H9 (cell line): ENCODE results near the gene NUFIP2. TPM values are rescaled to one million over a fixed set of nuclear protein-coding genes. Genes with fewer than 3 reads are reported as not detected.

Experiments used
- DNase-seq: peaks from one replicate; pipeline ENCODE4 v3.0.0-alpha.2; 2017
- H2AFZ ChIP-seq: one replicate; pipeline ENCODE4 v1.6.1; 2013; ENCODE audit warnings: mild to moderate bottlenecking, low read length, control low read depth, moderate library complexity
- H2AK5ac ChIP-seq: 2 replicates; pipeline ENCODE4 v1.6.1; 2013; ENCODE audit warnings: low read length, control low read depth, mixed read lengths; ENCODE audit not compliant: insufficient read length
- H2BK120ac ChIP-seq: one replicate; pipeline ENCODE4 v1.6.1; 2013; ENCODE audit warnings: low read depth, mild to moderate bottlenecking, low read length, control low read depth, inconsistent platforms; ENCODE audit not compliant: poor library complexity, severe bottlenecking
- H2BK12ac ChIP-seq: 2 replicates; pipeline ENCODE4 v1.6.1; 2013; ENCODE audit warnings: low read length, control low read depth, mixed read lengths, low read depth; ENCODE audit not compliant: insufficient read length
- H2BK15ac ChIP-seq: 2 replicates; pipeline ENCODE4 v1.6.1; 2013; ENCODE audit warnings: low read depth, low read length, control low read depth
- H2BK20ac ChIP-seq: one replicate; pipeline ENCODE4 v1.6.1; 2013; ENCODE audit warnings: low read depth, mild to moderate bottlenecking, low read length, control low read depth, inconsistent platforms; ENCODE audit not compliant: poor library complexity, severe bottlenecking
- H2BK5ac ChIP-seq: 2 replicates; pipeline ENCODE4 v1.6.1; 2013; ENCODE audit warnings: low read length, control low read depth, mixed read lengths; ENCODE audit not compliant: insufficient read length
- H3K14ac ChIP-seq: 2 replicates; pipeline ENCODE4 v1.6.1; 2013; ENCODE audit warnings: low read length, control low read depth; ENCODE audit not compliant: insufficient read depth
- H3K18ac ChIP-seq: 2 replicates; pipeline ENCODE4 v1.6.1; 2013; ENCODE audit warnings: low read depth, mild to moderate bottlenecking, mixed read lengths, low read length, control low read depth; ENCODE audit not compliant: insufficient read length
- H3K23ac ChIP-seq: 2 replicates; pipeline ENCODE4 v1.6.1; 2013; ENCODE audit warnings: low read length, control low read depth, mixed read lengths, low read depth; ENCODE audit not compliant: insufficient read length
- H3K23me2 ChIP-seq: 2 replicates; pipeline ENCODE4 v1.6.1; 2013; ENCODE audit warnings: low read depth, mild to moderate bottlenecking, mixed read lengths, low read length, control low read depth; ENCODE audit not compliant: insufficient read length, poor library complexity, severe bottlenecking
- H3K27ac ChIP-seq: 2 replicates; pipeline ENCODE4 v1.5.1; 2013; ENCODE audit warnings: low read length, control low read depth, mixed read lengths, low read depth; ENCODE audit not compliant: insufficient read length
- H3K27me3 ChIP-seq: 2 replicates; pipeline ENCODE4 v1.6.1; 2013; ENCODE audit warnings: low read length, control low read depth, inconsistent platforms; ENCODE audit not compliant: insufficient read depth
- H3K4ac ChIP-seq: 2 replicates; pipeline ENCODE4 v1.6.1; 2013; ENCODE audit warnings: low read depth, mild to moderate bottlenecking, control low read depth, inconsistent platforms, low read length, moderate library complexity
- H3K4me1 ChIP-seq: 2 replicates; pipeline ENCODE4 v1.6.1; 2013; ENCODE audit warnings: low read length, control low read depth, inconsistent platforms; ENCODE audit not compliant: insufficient read depth
- H3K4me2 ChIP-seq: 2 replicates; pipeline ENCODE4 v1.6.1; 2013; ENCODE audit warnings: low read length, control low read depth, mixed read lengths; ENCODE audit not compliant: insufficient read length, insufficient read depth
- H3K56ac ChIP-seq: 2 replicates; pipeline ENCODE4 v1.6.1; 2013; ENCODE audit warnings: low read depth, mild to moderate bottlenecking, mixed read lengths, low read length, control low read depth; ENCODE audit not compliant: insufficient read length
- H3K79me1 ChIP-seq: 2 replicates; pipeline ENCODE4 v1.6.1; 2013; ENCODE audit warnings: low read depth, mild to moderate bottlenecking, moderate library complexity, low read length, control low read depth, inconsistent platforms; ENCODE audit not compliant: insufficient read depth, poor library complexity, severe bottlenecking
- H3K79me2 ChIP-seq: 2 replicates; pipeline ENCODE4 v1.6.1; 2013; ENCODE audit warnings: low read length, control low read depth, inconsistent platforms; ENCODE audit not compliant: insufficient read depth
- H3K9ac ChIP-seq: 2 replicates; pipeline ENCODE4 v1.6.1; 2013; ENCODE audit warnings: low read length, control low read depth, mixed read lengths; ENCODE audit not compliant: insufficient read length; ENCODE audit errors: extremely low read depth
- H3K9me3 ChIP-seq: one replicate; pipeline ENCODE4 v1.6.1; 2013; ENCODE audit warnings: low read depth, low read length, inconsistent platforms; ENCODE audit not compliant: control insufficient read depth
- H3T11ph ChIP-seq: one replicate; pipeline ENCODE4 v1.6.1; 2013; ENCODE audit warnings: mild to moderate bottlenecking, low read length, control low read depth, inconsistent platforms
- H4K20me1 ChIP-seq: one replicate; pipeline ENCODE4 v1.6.1; 2013; ENCODE audit not compliant: control insufficient read depth, insufficient read length, insufficient read depth
- H4K5ac ChIP-seq: 2 replicates; pipeline ENCODE4 v1.6.1; 2013; ENCODE audit warnings: low read depth, mild to moderate bottlenecking, mixed read lengths, low read length, control low read depth; ENCODE audit not compliant: insufficient read length
- H4K8ac ChIP-seq: replicated peaks from 2 replicates; pipeline ENCODE4 v1.6.1; 2013; ENCODE audit warnings: low read length, control low read depth, mixed read lengths, low read depth; ENCODE audit not compliant: insufficient read length
- H4K91ac ChIP-seq: 2 replicates; pipeline ENCODE4 v1.6.1; 2013; ENCODE audit warnings: low read depth, mild to moderate bottlenecking, moderate library complexity, mixed read lengths, low read length, control low read depth; ENCODE audit not compliant: insufficient read length
- H3K27ac Mint-ChIP-seq, 3 experiments: 2 replicates in 2 of 3; 3 replicates in 1 of 3; pipeline ENCODE4 v1.8.0; 2020 to 2021; ENCODE audit warnings: mixed read lengths in 3 of 3, mild to moderate bottlenecking in 1 of 3, moderate library complexity in 1 of 3
- H3K27me3 Mint-ChIP-seq: 2 replicates; pipeline ENCODE4 v1.8.0; 2021; ENCODE audit warnings: low read depth, mild to moderate bottlenecking, moderate library complexity, mixed read lengths
- H3K36me3 Mint-ChIP-seq, 3 experiments: 2 replicates in 2 of 3; 3 replicates in 1 of 3; pipeline ENCODE4 v1.8.0; 2020 to 2021; ENCODE audit warnings: low read depth in 3 of 3, mixed read lengths in 3 of 3; ENCODE audit not compliant: insufficient read depth in 1 of 3
- H3K4me1 Mint-ChIP-seq, 2 experiments: 2 replicates each; pipeline ENCODE4 v1.8.0; 2020; ENCODE audit warnings: mixed read lengths in 2 of 2
- H3K4me3 Mint-ChIP-seq, 2 experiments: 2 replicates in 1 of 2; 3 replicates in 1 of 2; pipeline ENCODE4 v1.8.0; 2020 to 2021; ENCODE audit warnings: mild to moderate bottlenecking in 2 of 2, mixed read lengths in 2 of 2, moderate library complexity in 1 of 2
- H3K9me3 Mint-ChIP-seq, 2 experiments: 2 replicates in 1 of 2; 3 replicates in 1 of 2; pipeline ENCODE4 v1.8.0; 2020; ENCODE audit warnings: mild to moderate bottlenecking in 2 of 2, mixed read lengths in 2 of 2, moderate library complexity in 1 of 2
- CTCF ChIP-seq: fragments of 200-600 bp; sonication (generic); conservative IDR thresholded peaks from 3 replicates; pipeline ENCODE4 v1.8.0; 2021; ENCODE audit warnings: antibody characterized with exemption, mild to moderate bottlenecking
- WGBS: extraction: QIAGEN DNeasy Blood & Tissue Kit; methylation state at CpG from one replicate; pipeline ENCODE4 v1.1.7; 2013; ENCODE audit warnings: missing lambda C conversion rate, low lambda C conversion rate, mixed read lengths; ENCODE audit not compliant: insufficient read length; ENCODE audit errors: extremely low coverage; 5-methylcytosine and 5-hydroxymethylcytosine counted together
- total RNA-seq: library from RNA; stranded (reverse); gene quantifications from 2 replicates; pipeline ENCODE4 v1.2.1, GENCODE V29; 2021

The NUFIP2 gene
- total RNA-seq, 1 experiment from 2014 or later = 97.9 TPM

- TF ChIP-seq CTCF = no peak
- Histone ChIP-seq H4K20me1 (no peaks in the 10 kb centered on the region), H3K79me1 (no peaks in the 10 kb centered on the region), H4K91ac (no peak overlapping the region), H3K9ac (no peak overlapping the region), H3K23me2 (no peaks in the 10 kb centered on the region), H3K27ac (no peak overlapping the region), H2BK5ac (no peak overlapping the region), H2AFZ (no peak overlapping the region), H2AK5ac (no peak overlapping the region), H3K79me2 (peaks cover 76% of the 10 kb centered on the region), H3K23ac (no peak overlapping the region), H4K8ac (no peak overlapping the region), H2BK15ac (no peak overlapping the region), H3T11ph (no peak overlapping the region), H4K5ac (no peak overlapping the region), H3K4me2 (no peak overlapping the region), H3K4me1 (no peaks in the 10 kb centered on the region; the same call in 1 of the 2 replicates), H2BK12ac (no peak overlapping the region), H3K9me3 (no peaks in the 10 kb centered on the region), H2BK120ac (no peak overlapping the region), H3K14ac (no peak overlapping the region), H3K27me3 (no peaks in the 10 kb centered on the region), H3K4ac (no peak overlapping the region), H3K18ac (no peak overlapping the region), H2BK20ac (no peak overlapping the region), H3K56ac (no peak overlapping the region)
- Mint-ChIP-seq H3K4me3 (no peak overlapping the region; a peak in 1 of 5 replicates), H3K4me1 (peaks cover 27 to 43% of the 10 kb centered on the region in 2 experiments), H3K36me3 (peaks cover 52 to 89% (median 74%) of the 10 kb centered on the region in 3 experiments; a peak in 6 of 7 replicates), H3K9me3 (no peaks in the 10 kb centered on the region), H3K27me3 (no peaks in the 10 kb centered on the region), H3K27ac (peak overlapping the region in 1 of 3 experiments; percentile 86; a peak in 1 of 7 replicates)
- no CpG with 5 or more reads among the region's 5 CpGs for WGBS
- DNase-seq = no peak
Measured at GRCh38 chr17:29279397-29280070, 14.4 kb downstream of the NUFIP2 start.
